Activated naive CD4-positive, alpha-beta T cell treated with anti-CD3 and anti-CD28 coated beads for 36 hours (primary cell): ENCODE data around the gene FAF1. TPM values are rescaled to one million over a fixed set of nuclear protein-coding genes. Genes with fewer than 3 reads are reported as not detected.

Experiments
- CTCF ChIA-PET: fragments of 350-600 bp; sonication (Branson Sonifier 250); formaldehyde crosslinking; loops from one replicate; lab custom pipeline; 2021; ENCODE audit warnings: antibody characterized with exemption; lab: Charles Lee
- DNase-seq: peaks from one replicate; pipeline ENCODE4 v3.0.0-alpha.2; 2020
- H3K27ac Mint-ChIP-seq: one replicate; pipeline ENCODE4 v1.8.0; 2021; ENCODE audit warnings: mild to moderate bottlenecking, mixed read lengths
- H3K27me3 Mint-ChIP-seq: one replicate; pipeline ENCODE4 v1.8.0; 2021; ENCODE audit warnings: low read depth, mixed read lengths
- H3K36me3 Mint-ChIP-seq: one replicate; pipeline ENCODE4 v1.8.0; 2021; ENCODE audit warnings: low read depth, mixed read lengths
- H3K4me1 Mint-ChIP-seq: one replicate; pipeline ENCODE4 v1.8.0; 2021; ENCODE audit warnings: low read depth, mixed read lengths
- H3K4me3 Mint-ChIP-seq: one replicate; pipeline ENCODE4 v1.8.0; 2021; ENCODE audit warnings: mild to moderate bottlenecking, moderate library complexity, mixed read lengths
- H3K9me3 Mint-ChIP-seq: one replicate; pipeline ENCODE4 v1.8.0; 2021; ENCODE audit warnings: mixed read lengths
- intact Hi-C: fragments of 100-400 bp; cut with micrococcal nuclease; formaldehyde crosslinking; loops from one replicate; pipeline ENCODE4 v1.15.1; 2023
- total RNA-seq, 2 experiments: library from RNA; stranded (reverse); gene quantifications; one replicate each; pipeline ENCODE4 v1.2.3, GENCODE V29; 2021

Gene FAF1
- total RNA-seq, 2 experiments from 2014 or later = 87.9 to 90.1 TPM

DNA sequence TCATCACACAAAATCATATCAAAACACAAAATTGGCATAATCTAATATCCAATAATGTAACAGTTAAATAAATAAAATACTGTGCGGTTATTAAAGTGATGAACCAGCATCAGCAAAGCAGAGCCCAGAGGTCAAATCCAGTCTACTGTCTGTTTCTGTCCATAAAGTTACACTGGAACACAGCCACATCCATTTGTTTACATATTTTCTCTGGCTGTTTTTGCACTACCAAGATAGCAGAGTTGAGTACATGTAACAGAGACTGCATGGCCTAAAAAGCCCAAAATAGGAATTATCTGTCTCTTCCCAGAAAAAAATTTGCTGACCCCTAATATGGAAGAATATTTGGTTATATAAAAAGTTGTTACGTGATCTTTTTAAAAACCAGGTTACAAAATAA lies 294.7 kb downstream of the FAF1 start:
- intact Hi-C loops = no loop called here
- Mint-ChIP-seq H3K9me3 (no peaks in the 10 kb centered on the region), H3K27me3 (no peaks in the 10 kb centered on the region), H3K36me3 (peaks cover 1% of the 10 kb centered on the region), H3K4me1 (no peaks in the 10 kb centered on the region), H3K4me3 (no peak overlapping the region), H3K27ac (no peak overlapping the region)
- no peak for DNase-seq
- CTCF ChIA-PET = no interaction called here

DNA sequence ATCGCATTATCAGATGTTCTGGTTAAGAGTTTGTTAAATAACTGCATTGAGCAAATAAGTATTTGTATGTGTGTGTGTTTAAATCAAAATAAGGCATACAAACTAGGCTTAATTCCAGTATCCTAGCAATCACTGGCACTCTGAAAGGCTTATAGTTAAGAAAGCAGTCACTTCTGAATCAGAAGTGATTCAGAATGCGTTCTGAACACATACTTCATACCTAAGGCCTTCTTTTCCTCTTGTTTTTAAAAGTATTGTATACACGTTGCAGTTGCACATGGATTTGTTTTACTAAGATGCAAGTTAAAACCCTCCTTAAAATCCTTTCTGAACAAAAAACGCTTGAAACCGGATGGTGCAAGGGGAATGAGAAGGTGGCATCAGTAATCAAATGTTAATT lies 298.4 kb downstream of the FAF1 start:
- CTCF ChIA-PET = no interaction called here
- no peaks in the 10 kb centered on the region for H3K27me3 Mint-ChIP-seq
- no peak overlapping the region for H3K27ac Mint-ChIP-seq
- no peaks in the 10 kb centered on the region for H3K36me3 Mint-ChIP-seq
- peaks cover 5% of the 10 kb centered on the region for H3K4me1 Mint-ChIP-seq
- no peak for DNase-seq
- intact Hi-C loops = no loop called here
- H3K9me3 Mint-ChIP-seq = no peaks in the 10 kb centered on the region
- no peak overlapping the region for H3K4me3 Mint-ChIP-seq

DNA sequence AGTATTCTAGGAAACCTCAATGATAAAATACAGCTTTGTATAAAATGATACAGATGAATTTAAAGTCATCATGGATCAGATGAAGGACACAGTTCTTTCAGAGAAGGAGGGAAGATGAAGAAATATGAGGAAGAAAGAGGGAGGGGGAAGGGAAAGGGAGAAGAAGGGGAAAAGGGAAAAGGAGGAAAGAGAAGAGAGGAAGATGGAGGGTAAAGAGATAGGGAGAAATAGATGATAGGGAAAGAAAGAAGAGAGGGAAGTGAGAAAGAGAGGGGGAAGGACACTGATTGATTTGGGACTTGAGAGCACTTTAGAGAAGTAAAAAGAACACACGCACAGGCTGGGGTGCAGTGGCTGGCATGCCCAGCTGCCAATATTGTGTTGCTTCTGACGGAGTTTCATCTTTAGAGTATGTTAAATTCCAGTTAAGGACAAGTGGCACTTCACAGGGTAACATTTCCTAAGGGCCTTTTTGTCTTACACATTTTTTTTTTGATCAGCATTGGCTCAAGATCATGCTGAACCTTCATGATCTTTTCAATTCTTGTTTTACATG lies 300.9 kb downstream of the FAF1 start:
- CTCF ChIA-PET = no interaction called here
- H3K4me3 Mint-ChIP-seq = no peak overlapping the region
- peaks cover 3% of the 10 kb centered on the region for H3K36me3 Mint-ChIP-seq
- H3K4me1 Mint-ChIP-seq = peaks cover 5% of the 10 kb centered on the region
- no peak for DNase-seq
- intact Hi-C loops = no loop called here
- H3K9me3 Mint-ChIP-seq = no peaks in the 10 kb centered on the region
- no peaks in the 10 kb centered on the region for H3K27me3 Mint-ChIP-seq
- no peak overlapping the region for H3K27ac Mint-ChIP-seq

DNA sequence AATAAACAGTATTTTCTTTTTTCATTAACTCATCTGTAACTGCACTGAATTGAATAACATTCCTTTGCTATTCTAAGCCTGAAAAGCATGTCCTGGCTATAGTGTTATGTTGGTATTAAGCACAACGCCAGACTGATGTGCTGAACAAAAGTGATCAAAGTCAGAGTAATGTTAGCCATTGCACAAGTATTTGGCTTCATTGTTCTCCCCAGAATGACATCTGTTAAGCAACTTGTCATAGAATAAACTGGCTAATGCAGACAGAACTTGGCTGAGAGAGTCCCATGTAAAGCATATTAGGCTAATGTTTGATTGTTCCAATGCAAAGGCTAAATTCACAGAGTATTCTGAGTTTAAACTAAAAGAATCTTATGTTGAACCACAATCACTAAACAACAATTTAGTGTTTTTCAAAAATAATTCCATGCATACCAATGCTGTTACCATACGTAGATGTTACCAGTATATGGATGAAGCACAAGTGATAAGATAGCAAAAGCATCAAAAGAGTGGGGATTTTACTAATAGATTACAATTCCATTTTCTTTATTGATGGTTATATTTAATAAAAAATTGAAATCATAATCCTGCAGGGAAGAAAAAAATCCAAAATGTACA lies 301.5 kb downstream of the FAF1 start:
- Mint-ChIP-seq H3K36me3 (peaks cover 3% of the 10 kb centered on the region), H3K9me3 (no peaks in the 10 kb centered on the region), H3K27ac (no peak overlapping the region), H3K4me3 (no peak overlapping the region), H3K27me3 (no peaks in the 10 kb centered on the region), H3K4me1 (peaks cover 5% of the 10 kb centered on the region)
- CTCF ChIA-PET = no interaction called here
- intact Hi-C loops = no loop called here
- no peak for DNase-seq

DNA sequence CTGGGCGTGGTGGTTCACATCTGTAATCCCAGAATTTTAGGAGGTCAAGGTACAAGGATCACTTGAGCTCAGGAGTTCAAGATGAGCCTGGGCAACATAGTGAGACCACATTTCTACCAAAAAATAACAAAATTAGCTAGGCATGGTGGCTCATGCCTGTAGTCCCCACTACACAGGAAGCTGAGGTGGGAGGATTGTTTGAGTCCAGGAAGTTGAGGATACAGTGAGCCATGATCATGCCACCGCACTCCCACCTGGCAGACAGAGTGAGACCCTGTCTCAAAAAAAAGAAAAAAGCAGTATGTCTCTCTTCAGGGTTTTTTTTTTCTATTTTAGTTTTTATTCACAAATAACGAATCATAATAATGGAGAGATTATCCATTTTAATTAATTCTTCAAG lies 303.1 kb downstream of the FAF1 start:
- intact Hi-C loops = no loop called here

DNA sequence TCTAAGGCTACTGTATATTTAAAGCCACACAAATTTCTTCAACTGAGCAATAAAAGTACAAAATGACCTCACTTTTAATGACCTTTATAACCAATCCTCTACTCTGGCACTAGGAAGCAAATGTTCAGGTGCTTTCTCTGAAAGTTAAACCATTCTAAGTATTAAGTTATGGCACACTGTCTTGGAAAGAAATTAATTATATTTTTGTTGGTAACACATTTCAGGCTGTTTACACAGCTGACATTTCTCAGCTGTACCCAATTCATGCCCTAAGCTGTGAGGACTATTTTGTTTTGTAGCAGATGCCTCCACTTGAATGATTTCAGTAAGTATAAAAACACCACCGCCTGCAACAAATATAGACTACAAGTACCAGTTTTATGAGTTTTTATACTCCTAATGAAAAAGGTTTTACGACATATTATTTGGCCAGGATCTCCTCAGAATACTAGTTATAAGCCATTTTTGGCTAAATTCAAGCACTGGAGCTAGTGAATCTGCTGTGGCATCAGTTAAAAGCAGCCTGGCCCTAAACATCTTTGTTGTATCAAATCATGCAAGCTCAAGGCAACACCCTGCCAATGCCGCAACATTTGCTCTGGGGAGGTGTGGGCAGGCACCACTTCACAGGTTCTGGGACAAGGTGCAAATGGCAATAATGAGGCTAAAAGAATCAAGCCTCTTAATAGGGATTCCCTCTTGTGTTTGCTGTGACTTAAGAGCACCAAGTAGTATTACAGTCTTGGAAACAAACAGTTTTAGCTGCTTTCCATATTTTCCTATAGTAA lies 308.4 kb downstream of the FAF1 start:
- H3K4me3 Mint-ChIP-seq = no peak overlapping the region
- no peak for DNase-seq
- no peaks in the 10 kb centered on the region for H3K4me1 Mint-ChIP-seq
- CTCF ChIA-PET = no interaction called here
- H3K9me3 Mint-ChIP-seq = no peaks in the 10 kb centered on the region
- H3K27me3 Mint-ChIP-seq = no peaks in the 10 kb centered on the region
- H3K27ac Mint-ChIP-seq = no peak overlapping the region
- peaks cover 4% of the 10 kb centered on the region for H3K36me3 Mint-ChIP-seq
- intact Hi-C loops = no loop called here

More for the DNA sequence above, 303.1 kb downstream of the FAF1 start:
- Mint-ChIP-seq H3K4me1 (peaks cover 5% of the 10 kb centered on the region), H3K27ac (no peak overlapping the region), H3K4me3 (no peak overlapping the region), H3K36me3 (peaks cover 3% of the 10 kb centered on the region), H3K9me3 (no peaks in the 10 kb centered on the region), H3K27me3 (no peaks in the 10 kb centered on the region)
- no peak for DNase-seq
- CTCF ChIA-PET = interaction anchor here (0.6 kb wide), 1 partner anchor 83 kb away, joined by 3 read pairs; no protein-coding TSS in a partner anchor

DNA sequence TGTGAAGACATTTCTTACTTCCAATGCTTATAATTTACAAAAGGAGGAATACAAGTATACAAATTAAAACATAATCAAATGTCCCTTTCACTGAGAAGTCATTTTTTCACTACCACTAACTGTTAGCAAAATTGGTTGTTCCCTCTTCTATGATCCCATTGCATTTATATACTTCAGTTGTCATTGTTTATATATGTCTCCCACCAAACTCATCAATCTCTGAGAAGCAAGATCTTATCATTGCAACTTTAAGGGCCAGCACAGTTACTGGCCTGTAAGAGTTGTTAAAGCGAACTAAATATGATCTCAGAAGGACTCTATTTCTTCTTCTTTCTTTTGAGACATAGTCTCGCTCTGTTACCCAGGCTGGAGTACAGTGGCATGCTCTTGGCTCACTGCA lies 313.5 kb downstream of the FAF1 start:
- Mint-ChIP-seq H3K4me3 (no peak overlapping the region), H3K36me3 (peaks cover 6% of the 10 kb centered on the region), H3K4me1 (no peaks in the 10 kb centered on the region), H3K9me3 (no peaks in the 10 kb centered on the region), H3K27ac (no peak overlapping the region), H3K27me3 (no peaks in the 10 kb centered on the region)
- intact Hi-C loops = no loop called here
- DNase-seq = no peak
- CTCF ChIA-PET = no interaction called here

DNA sequence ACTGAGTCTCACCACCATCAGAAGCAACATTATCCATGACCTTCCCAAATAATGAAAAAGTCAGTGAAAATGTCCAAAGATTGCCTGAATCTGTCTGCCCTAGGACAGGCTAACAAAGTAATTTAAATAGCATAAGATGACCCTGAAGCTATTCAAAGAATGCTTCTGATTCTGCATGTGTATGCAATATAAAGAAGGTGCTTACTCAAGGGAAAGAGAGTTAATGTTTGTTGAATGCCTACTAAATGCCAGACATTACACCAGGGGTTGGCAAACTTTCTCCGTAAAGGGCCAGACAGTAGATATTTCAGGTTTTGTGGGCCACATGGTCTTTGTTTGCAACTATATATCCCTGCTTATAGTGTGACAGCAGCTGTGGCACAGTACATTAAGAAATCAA lies 314.9 kb downstream of the FAF1 start:
- Mint-ChIP-seq H3K9me3 (no peaks in the 10 kb centered on the region), H3K27ac (no peak overlapping the region), H3K36me3 (peaks cover 6% of the 10 kb centered on the region), H3K4me3 (no peak overlapping the region), H3K27me3 (no peaks in the 10 kb centered on the region), H3K4me1 (no peaks in the 10 kb centered on the region)
- intact Hi-C loops = no loop called here
- CTCF ChIA-PET = no interaction called here
- DNase-seq = no peak

DNA sequence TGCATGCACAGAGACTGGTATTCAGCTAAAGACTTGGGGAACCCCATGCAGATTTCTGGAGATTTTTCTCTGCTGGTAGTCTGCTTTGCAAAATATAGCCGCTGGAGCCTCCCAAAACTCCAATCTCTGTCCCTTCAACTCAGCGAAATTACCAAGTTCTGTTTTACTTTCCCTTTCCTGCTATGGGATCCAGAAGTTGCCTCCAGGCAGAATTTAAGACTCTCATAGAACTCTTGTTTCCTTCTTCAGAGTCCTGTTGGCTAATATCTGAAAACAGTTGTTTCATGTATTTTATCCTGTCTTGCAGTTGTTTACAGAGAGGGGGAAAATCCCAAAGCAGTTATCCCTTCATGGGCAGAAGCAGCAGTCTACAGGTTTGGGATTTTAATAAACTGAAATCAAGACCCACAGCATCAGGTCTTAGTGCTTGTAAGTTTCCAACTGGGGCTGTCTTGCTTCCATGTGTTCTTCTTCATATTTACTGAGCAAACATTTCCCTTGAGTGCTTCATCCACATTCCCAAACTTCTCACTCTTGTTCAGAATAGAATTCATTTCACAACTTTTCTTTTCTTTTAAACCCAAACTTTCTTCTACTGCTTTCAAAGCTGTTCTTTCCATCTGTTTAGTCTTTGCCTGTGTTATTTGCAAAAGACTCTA lies 315.5 kb downstream of the FAF1 start:
- Mint-ChIP-seq H3K4me1 (no peaks in the 10 kb centered on the region), H3K4me3 (no peak overlapping the region), H3K27me3 (no peaks in the 10 kb centered on the region), H3K9me3 (no peaks in the 10 kb centered on the region), H3K36me3 (peaks cover 6% of the 10 kb centered on the region), H3K27ac (no peak overlapping the region)
- CTCF ChIA-PET = no interaction called here
- no peak for DNase-seq
- intact Hi-C loops = no loop called here

DNA sequence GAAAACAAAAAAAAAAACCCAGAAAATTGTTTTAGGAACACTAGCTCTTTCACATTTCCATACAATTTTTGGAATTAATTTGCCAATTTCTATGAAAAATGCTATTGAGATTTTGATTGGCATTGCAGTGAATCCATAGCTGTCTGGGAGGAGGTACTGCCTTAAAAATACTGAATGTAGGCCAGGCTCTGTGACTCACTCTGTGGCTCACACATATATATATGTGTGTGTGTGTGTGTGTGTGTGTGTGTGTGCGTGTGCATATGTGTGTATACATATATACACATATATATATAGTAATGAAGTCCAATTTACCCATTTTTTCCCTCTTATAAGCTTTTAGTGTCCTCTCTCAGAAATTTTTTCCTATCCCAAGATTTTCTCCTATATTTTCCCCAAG lies 322.6 kb downstream of the FAF1 start:
- no peak for DNase-seq
- Mint-ChIP-seq H3K36me3 (peaks cover 7% of the 10 kb centered on the region), H3K9me3 (peaks cover 3% of the 10 kb centered on the region), H3K27me3 (no peaks in the 10 kb centered on the region), H3K4me3 (no peak overlapping the region), H3K4me1 (no peaks in the 10 kb centered on the region), H3K27ac (no peak overlapping the region)
- intact Hi-C loops = no loop called here
- CTCF ChIA-PET = interaction anchor here (0.6 to 0.7 kb wide), 3 partner anchors 99 to 270 kb away, joined by 3 read pairs; no protein-coding TSS in a partner anchor

DNA sequence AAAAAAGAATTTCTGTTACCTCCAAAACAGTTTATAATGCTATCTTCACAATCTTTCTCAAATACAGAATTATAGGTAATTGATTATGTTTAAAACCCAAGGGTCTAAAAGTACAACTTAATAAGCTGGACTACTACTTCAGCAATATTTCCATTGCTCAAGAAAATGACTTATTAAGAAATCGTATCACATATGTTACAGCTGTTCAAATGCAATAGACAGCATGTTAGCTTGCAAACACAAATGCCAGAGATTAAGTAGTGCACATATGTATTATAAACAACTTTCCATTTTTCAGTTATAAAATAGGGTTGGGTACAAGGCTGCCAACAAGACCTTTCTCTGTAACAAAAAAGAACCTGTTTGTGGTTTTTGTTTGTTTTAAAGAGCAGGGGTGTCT lies 325.8 kb downstream of the FAF1 start:
- peaks cover 5% of the 10 kb centered on the region for H3K36me3 Mint-ChIP-seq
- DNase-seq = no peak
- CTCF ChIA-PET = no interaction called here
- H3K4me1 Mint-ChIP-seq = no peaks in the 10 kb centered on the region
- H3K9me3 Mint-ChIP-seq = peaks cover 3% of the 10 kb centered on the region
- H3K4me3 Mint-ChIP-seq = no peak overlapping the region
- H3K27ac Mint-ChIP-seq = no peak overlapping the region
- H3K27me3 Mint-ChIP-seq = no peaks in the 10 kb centered on the region
- intact Hi-C loops = no loop called here

DNA sequence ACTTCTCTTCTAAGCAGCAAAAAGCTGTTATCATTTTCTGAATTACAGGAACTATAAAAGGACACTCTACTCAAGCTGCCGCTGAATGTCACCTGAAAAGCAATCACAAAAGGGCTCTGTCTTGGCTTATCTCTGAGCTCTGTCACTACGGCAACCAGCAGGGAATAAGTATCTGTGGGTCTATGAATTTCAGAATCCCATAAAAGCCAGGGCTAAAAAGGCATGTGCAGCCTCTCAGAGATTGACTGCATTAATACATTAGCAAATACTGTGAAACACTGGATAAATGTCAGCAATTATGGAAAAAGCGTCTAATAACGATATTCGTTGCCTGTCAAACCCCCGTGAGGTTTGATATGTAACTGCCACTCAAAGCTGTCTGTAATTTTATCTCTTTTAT lies 326.6 kb downstream of the FAF1 start:
- no peaks in the 10 kb centered on the region for H3K27me3 Mint-ChIP-seq
- intact Hi-C loops = no loop called here

More for the DNA sequence above, 326.6 kb downstream of the FAF1 start:
- H3K9me3 Mint-ChIP-seq = peaks cover 3% of the 10 kb centered on the region
- H3K36me3 Mint-ChIP-seq = peaks cover 5% of the 10 kb centered on the region
- CTCF ChIA-PET = no interaction called here
- no peaks in the 10 kb centered on the region for H3K4me1 Mint-ChIP-seq
- no peak for DNase-seq
- H3K27ac Mint-ChIP-seq = no peak overlapping the region
- H3K4me3 Mint-ChIP-seq = no peak overlapping the region
